ENCODE data around the gene FMN2.

GRCh38 chr1:240522122-240522822 is 430.6 kb downstream of the FMN2 start:
- TF ChIP-seq, protein P1, sequence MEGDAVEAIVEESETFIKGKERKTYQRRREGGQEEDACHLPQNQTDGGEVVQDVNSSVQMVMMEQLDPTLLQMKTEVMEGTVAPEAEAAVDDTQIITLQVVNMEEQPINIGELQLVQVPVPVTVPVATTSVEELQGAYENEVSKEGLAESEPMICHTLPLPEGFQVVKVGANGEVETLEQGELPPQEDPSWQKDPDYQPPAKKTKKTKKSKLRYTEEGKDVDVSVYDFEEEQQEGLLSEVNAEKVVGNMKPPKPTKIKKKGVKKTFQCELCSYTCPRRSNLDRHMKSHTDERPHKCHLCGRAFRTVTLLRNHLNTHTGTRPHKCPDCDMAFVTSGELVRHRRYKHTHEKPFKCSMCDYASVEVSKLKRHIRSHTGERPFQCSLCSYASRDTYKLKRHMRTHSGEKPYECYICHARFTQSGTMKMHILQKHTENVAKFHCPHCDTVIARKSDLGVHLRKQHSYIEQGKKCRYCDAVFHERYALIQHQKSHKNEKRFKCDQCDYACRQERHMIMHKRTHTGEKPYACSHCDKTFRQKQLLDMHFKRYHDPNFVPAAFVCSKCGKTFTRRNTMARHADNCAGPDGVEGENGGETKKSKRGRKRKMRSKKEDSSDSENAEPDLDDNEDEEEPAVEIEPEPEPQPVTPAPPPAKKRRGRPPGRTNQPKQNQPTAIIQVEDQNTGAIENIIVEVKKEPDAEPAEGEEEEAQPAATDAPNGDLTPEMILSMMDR (IDR thresholded peaks at IDR 0.05) = no peak
- no peak for TF ChIP-seq ZFX (IDR thresholded peaks at IDR 0.05; ENCODE audit: borderline replicate concordance)
